Activated CD4-positive, alpha-beta T cell treated with anti-CD3 and anti-CD28 coated beads, Interleukin-2, amount 10 ng/mL, durations not matched to agents 24 days and 14 days (primary cell): ENCODE measurements around the gene SQOR. TPM values are rescaled to one million over a fixed set of nuclear protein-coding genes. Genes with fewer than 3 reads are reported as not detected.
"Not testable (repeated sequence)": the region's sequence is repeated elsewhere in the genome, so short reads cannot be mapped to it uniquely, and the experiment has no call there.

ENCODE experiments used
- DNase-seq: peaks from one replicate; pipeline ENCODE4 v3.0.0; 2022
- H3K27ac Mint-ChIP-seq: one replicate; pipeline ENCODE4 v1.8.0; 2022; ENCODE audit warnings: mild to moderate bottlenecking, mixed read lengths
- H3K27me3 Mint-ChIP-seq: one replicate; pipeline ENCODE4 v1.8.0; 2022; ENCODE audit warnings: mixed read lengths
- H3K36me3 Mint-ChIP-seq: one replicate; pipeline ENCODE4 v1.8.0; 2022; ENCODE audit warnings: low read depth, mild to moderate bottlenecking, mixed read lengths
- H3K4me1 Mint-ChIP-seq: one replicate; pipeline ENCODE4 v1.8.0; 2021; ENCODE audit warnings: mixed read lengths
- H3K4me3 Mint-ChIP-seq: one replicate; pipeline ENCODE4 v1.8.0; 2022; ENCODE audit warnings: mild to moderate bottlenecking, moderate library complexity, mixed read lengths
- H3K9me3 Mint-ChIP-seq: one replicate; pipeline ENCODE4 v1.8.0; 2021; ENCODE audit warnings: mixed read lengths
- intact Hi-C: fragments of 100-400 bp; cut with micrococcal nuclease; formaldehyde crosslinking; loops from one replicate; pipeline ENCODE4 v1.15.1; 2023
- total RNA-seq: library from RNA; stranded (reverse); gene quantifications from 2 replicates; pipeline ENCODE4 v1.2.3, GENCODE V29; 2022

SQOR gene
- total RNA-seq, 1 donor from 2014 or later = 108 TPM

GRCh38 chr15:45641374-45641781, 6.5 kb downstream of the SQOR start:
- no peaks in the 10 kb centered on the region for H3K27me3 Mint-ChIP-seq
- no peak for DNase-seq
- H3K9me3 Mint-ChIP-seq = no peaks in the 10 kb centered on the region
- intact Hi-C loops = no loop called here
- peak overlapping the region; percentile 40 for H3K27ac Mint-ChIP-seq
- peaks cover 58% of the 10 kb centered on the region for H3K36me3 Mint-ChIP-seq
- H3K4me1 Mint-ChIP-seq = peaks cover 77% of the 10 kb centered on the region
- H3K4me3 Mint-ChIP-seq = no peak overlapping the region

GRCh38 chr15:45641999-45642932, 7.4 kb downstream of the SQOR start:
- Mint-ChIP-seq H3K4me3 (no peak overlapping the region), H3K4me1 (peaks cover 77% of the 10 kb centered on the region), H3K27me3 (no peaks in the 10 kb centered on the region), H3K9me3 (no peaks in the 10 kb centered on the region), H3K27ac (no peak overlapping the region), H3K36me3 (peaks cover 54% of the 10 kb centered on the region)
- intact Hi-C loops = no loop called here
- no peak for DNase-seq

DNA sequence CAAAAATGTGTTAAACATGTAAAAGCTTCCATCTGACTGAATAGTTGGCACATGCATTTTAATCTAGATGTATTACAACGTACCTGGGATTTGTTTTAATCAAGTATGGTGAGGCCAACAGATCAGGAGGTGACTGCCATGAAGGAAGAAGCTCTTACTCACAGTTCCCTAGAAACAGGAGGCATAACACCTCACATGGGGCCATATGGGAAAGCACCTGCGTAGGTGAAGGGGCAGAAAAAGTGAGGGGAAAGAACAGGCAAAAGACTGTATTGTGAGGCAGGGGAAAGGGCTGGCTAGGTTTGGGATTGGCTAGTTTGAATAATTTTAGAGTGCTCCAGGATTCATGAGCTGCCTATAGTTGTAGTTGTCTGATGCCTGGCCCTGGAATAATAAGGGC, 9.6 kb downstream of the SQOR start:
- no peak for DNase-seq
- Mint-ChIP-seq H3K36me3 (peaks cover 39% of the 10 kb centered on the region), H3K27me3 (no peaks in the 10 kb centered on the region), H3K9me3 (no peaks in the 10 kb centered on the region), H3K27ac (peak overlapping the region; percentile 67), H3K4me1 (peaks cover 67% of the 10 kb centered on the region), H3K4me3 (peak overlapping the region; percentile 13)
- intact Hi-C loops = no loop called here

GRCh38 chr15:45645026-45645980, 10.5 kb downstream of the SQOR start:
- peaks cover 65% of the 10 kb centered on the region for H3K4me1 Mint-ChIP-seq
- no peak for DNase-seq
- H3K27me3 Mint-ChIP-seq = no peaks in the 10 kb centered on the region
- peak overlapping the region; percentile 67 for H3K27ac Mint-ChIP-seq
- peaks cover 36% of the 10 kb centered on the region for H3K36me3 Mint-ChIP-seq
- intact Hi-C loops = no loop called here
- H3K9me3 Mint-ChIP-seq = no peaks in the 10 kb centered on the region
- peak overlapping the region; percentile 1 for H3K4me3 Mint-ChIP-seq

GRCh38 chr15:45646220-45646619, 11.4 kb downstream of the SQOR start:
- Mint-ChIP-seq H3K27me3 (no peaks in the 10 kb centered on the region), H3K36me3 (peaks cover 38% of the 10 kb centered on the region), H3K4me3 (no peak overlapping the region), H3K27ac (peak overlapping the region; percentile 48), H3K9me3 (no peaks in the 10 kb centered on the region), H3K4me1 (peaks cover 56% of the 10 kb centered on the region)
- intact Hi-C loops = no loop called here
- no peak for DNase-seq

DNA sequence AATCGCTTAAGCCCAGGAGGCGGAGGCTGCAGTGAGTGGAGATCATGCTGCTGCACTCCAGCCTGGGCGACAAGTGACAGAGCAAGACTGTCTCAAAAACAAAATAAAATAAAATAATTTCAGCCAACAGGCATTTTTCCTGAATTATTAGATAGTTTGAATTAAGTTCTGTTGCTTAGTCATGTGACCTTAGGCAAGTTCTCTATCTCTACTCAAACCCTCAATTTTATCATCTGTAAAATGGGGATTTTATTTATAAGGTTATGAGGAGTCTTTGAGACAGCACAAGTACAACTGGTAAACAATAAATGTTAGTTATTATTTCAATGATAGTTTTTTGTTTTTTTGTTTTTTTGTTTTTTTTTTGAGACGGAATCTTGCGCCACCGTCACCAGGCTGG, 13.0 kb downstream of the SQOR start:
- intact Hi-C loops = no loop called here
- Mint-ChIP-seq H3K27me3 (no peaks in the 10 kb centered on the region), H3K9me3 (no peaks in the 10 kb centered on the region), H3K4me3 (no peak overlapping the region), H3K4me1 (peaks cover 43% of the 10 kb centered on the region), H3K36me3 (peaks cover 30% of the 10 kb centered on the region), H3K27ac (no peak overlapping the region)
- no peak for DNase-seq

GRCh38 chr15:45648521-45649200, 13.8 kb downstream of the SQOR start:
- intact Hi-C loops = no loop called here
- DNase-seq = no peak
- Mint-ChIP-seq H3K27me3 (no peaks in the 10 kb centered on the region), H3K4me1 (peaks cover 49% of the 10 kb centered on the region), H3K36me3 (peaks cover 29% of the 10 kb centered on the region), H3K9me3 (no peaks in the 10 kb centered on the region), H3K27ac (peak overlapping the region; percentile 74), H3K4me3 (peak overlapping the region; percentile 19)

DNA sequence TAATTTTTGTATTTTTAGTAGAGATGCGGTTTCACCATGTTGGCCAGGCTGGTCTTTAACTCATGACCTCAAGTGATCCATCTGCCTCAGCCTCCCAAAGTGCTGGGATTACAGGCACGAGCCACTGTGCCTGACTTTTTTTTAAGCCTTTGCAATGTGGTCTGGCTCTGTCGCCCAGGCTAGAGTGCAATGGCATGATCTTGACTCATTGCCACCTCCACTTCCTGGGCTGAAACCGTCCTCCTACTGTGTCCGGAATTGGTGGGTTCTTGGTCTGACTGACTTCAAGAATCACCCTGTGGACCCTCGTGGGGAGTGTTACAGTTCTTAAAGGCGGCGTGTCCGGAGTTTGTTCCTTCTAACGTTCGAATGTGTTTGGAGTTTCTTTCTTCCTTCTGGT, 15.2 kb downstream of the SQOR start:
- Mint-ChIP-seq H3K27ac (peak overlapping the region; percentile 35), H3K4me1 (peaks cover 45% of the 10 kb centered on the region), H3K36me3 (peaks cover 27% of the 10 kb centered on the region)
- H3K27me3 Mint-ChIP-seq, intact Hi-C loops, DNase-seq, H3K4me3 Mint-ChIP-seq, H3K9me3 Mint-ChIP-seq: not testable (repeated sequence)

DNA sequence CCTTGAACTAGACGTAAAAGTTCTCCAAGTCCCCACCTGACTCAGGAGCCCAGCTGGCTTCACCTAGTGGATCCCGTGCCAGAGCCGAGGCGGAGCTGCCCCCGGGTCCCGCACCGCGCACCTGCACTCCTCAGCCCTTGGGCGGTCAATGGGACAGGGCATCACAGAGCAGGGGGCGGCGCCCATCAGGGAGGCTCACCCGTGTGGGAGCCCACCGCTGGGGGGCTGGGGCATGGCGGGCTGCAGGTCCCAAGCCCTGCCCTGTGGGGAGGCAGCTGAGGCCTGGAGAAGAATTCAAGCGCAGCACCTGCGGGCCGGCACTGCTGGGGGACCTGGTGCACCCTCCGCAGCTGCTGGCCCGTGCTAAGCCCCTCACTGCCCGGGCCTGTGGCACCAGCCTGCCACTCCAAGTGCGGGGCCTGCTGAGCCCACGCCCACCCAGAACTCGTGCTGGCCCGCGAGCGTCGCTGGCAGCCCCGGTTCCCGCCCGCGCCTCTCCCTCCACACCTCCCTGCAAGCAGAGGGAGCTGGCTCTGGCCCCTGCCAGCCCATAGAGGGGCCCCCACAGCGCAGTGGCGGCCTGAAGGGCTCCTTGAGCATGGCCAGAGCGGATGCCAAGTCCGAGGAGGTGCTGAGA, 16.2 kb downstream of the SQOR start:
- intact Hi-C loops = no loop called here
- Mint-ChIP-seq H3K27ac (no peak overlapping the region), H3K4me1 (peaks cover 42% of the 10 kb centered on the region), H3K4me3 (no peak overlapping the region), H3K9me3 (peaks cover 4% of the 10 kb centered on the region), H3K27me3 (no peaks in the 10 kb centered on the region), H3K36me3 (peaks cover 21% of the 10 kb centered on the region)
- DNase-seq = no peak

- H3K27me3 Mint-ChIP-seq = no peaks in the 10 kb centered on the region
- no peak overlapping the region for H3K4me3 Mint-ChIP-seq
- H3K9me3 Mint-ChIP-seq = peaks cover 4% of the 10 kb centered on the region
- no peak for DNase-seq
- no peak overlapping the region for H3K27ac Mint-ChIP-seq
- intact Hi-C loops = no loop called here
- peaks cover 25% of the 10 kb centered on the region for H3K36me3 Mint-ChIP-seq
- H3K4me1 Mint-ChIP-seq = peaks cover 34% of the 10 kb centered on the region
Measured at GRCh38 chr15:45653702-45654424, 19.0 kb downstream of the SQOR start.

DNA sequence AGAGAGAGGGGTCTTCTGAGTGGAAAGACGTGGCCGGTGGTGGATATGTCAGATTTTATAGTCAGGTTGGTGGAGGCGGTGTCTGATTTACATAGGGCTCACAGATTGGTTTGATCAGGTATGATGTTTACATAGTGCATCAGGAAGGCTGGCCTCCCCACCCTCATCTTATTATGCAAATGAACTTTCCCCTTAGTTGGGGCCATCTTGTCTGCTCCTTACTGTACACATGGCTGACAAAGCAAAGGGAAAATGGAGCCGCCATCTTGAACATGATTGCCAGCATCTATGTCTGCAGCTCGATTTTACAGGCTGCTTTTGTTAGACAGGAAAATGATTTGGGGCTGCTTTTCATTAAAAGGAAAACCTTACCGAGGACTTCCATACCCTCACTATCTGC, 19.9 kb downstream of the SQOR start:
- peaks cover 4% of the 10 kb centered on the region for H3K9me3 Mint-ChIP-seq
- intact Hi-C loops = no loop called here
- H3K27ac Mint-ChIP-seq = no peak overlapping the region
- peaks cover 26% of the 10 kb centered on the region for H3K36me3 Mint-ChIP-seq
- DNase-seq = no peak
- peaks cover 30% of the 10 kb centered on the region for H3K4me1 Mint-ChIP-seq
- H3K4me3 Mint-ChIP-seq = no peak overlapping the region
- H3K27me3 Mint-ChIP-seq = no peaks in the 10 kb centered on the region

DNA sequence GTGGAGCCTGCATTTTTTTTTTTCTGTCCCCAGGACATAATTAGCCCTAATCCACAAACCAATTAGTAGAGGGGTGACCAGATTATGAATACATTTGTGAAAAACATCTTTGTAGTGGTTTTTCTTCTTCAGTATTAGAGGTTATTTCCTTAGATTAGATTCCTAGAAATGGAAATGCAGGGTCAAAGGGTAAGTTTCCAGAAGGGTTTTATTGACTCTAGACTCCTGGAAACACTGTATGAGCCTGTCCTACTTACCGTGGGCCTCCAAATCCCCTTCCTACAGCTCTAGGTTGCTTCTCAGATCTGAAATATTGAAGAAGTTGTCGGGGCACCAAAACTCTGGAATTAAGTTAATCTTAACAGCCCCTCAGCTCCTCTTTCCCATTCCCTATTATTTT, 22.4 kb downstream of the SQOR start:
- H3K27me3 Mint-ChIP-seq = no peaks in the 10 kb centered on the region
- peaks cover 34% of the 10 kb centered on the region for H3K4me1 Mint-ChIP-seq
- peaks cover 38% of the 10 kb centered on the region for H3K36me3 Mint-ChIP-seq
- H3K4me3 Mint-ChIP-seq = no peak overlapping the region
- peak overlapping the region; percentile 41 for H3K27ac Mint-ChIP-seq
- intact Hi-C loops = no loop called here
- H3K9me3 Mint-ChIP-seq = peaks cover 4% of the 10 kb centered on the region
- DNase-seq = no peak
